Heart right ventricle (tissue), 16 donors: ENCODE data around the gene TTC39B. TPM values are rescaled to one million over a fixed set of nuclear protein-coding genes. Genes with fewer than 3 reads are reported as not detected.
A peak's percentile ranks its signal among the peaks of the same experiment; 100 is the strongest.

Source experiments
- ATAC-seq, 8 donors: fragments of 200-7000 bp; cut with Tn5 transposase; one replicate each; pipeline ENCODE4 v1.9.1; 2020; ENCODE audit warnings: mild to moderate bottlenecking in 8 of 8, moderate library complexity in 8 of 8, moderate number of reproducible peaks in 1 of 8
- DNase-seq, 2 donors: peaks; one replicate each; pipeline ENCODE4 v3.0.0-alpha.2; 2020
- H3K27ac ChIP-seq, 10 donors: fragments of 200-600 bp; sonication (generic) in 2 of 10; one replicate each; pipeline versions ENCODE4 v1.5.0 to v1.8.0; 2020 to 2022; ENCODE audit warnings: mild to moderate bottlenecking in 3 of 10
- H3K27me3 ChIP-seq, 7 donors: fragments of 200-600 bp; one replicate each; pipeline ENCODE4 v1.8.0; 2021 to 2022; ENCODE audit warnings: mild to moderate bottlenecking in 2 of 7
- H3K36me3 ChIP-seq, 9 donors: fragments of 200-600 bp; sonication (generic) in 1 of 9; one replicate each; pipeline versions ENCODE4 v1.5.0 to v1.8.0; 2020 to 2022; ENCODE audit warnings: mild to moderate bottlenecking in 2 of 9
- H3K4me1 ChIP-seq, 9 donors: fragments of 200-600 bp; sonication (generic) in 1 of 9; one replicate each; pipeline versions ENCODE4 v1.5.0 to v1.8.0; 2020 to 2022; ENCODE audit warnings: mild to moderate bottlenecking in 4 of 9
- H3K4me3 ChIP-seq, 10 donors: fragments of 200-600 bp; sonication (generic) in 2 of 10; one replicate each; pipeline versions ENCODE4 v1.5.0 to v1.8.0; 2020 to 2022; ENCODE audit warnings: mild to moderate bottlenecking in 7 of 10, moderate library complexity in 2 of 10
- H3K9me3 ChIP-seq, 11 donors: fragments of 200-600 bp in 10 of 11; sonication (generic) in 2 of 11; one replicate each; pipeline versions ENCODE4 v1.5.0 to v1.8.0; 2013 to 2022; ENCODE audit warnings: mild to moderate bottlenecking in 2 of 11, control low read depth in 1 of 11, moderate library complexity in 1 of 11
- CTCF ChIP-seq, 9 donors: fragments of 200-600 bp; sonication (generic) in 2 of 9; IDR thresholded peaks; one replicate each; pipeline versions ENCODE4 v1.5.0 to v1.8.0; 2021 to 2022; ENCODE audit warnings: antibody characterized with exemption in 9 of 9, mild to moderate bottlenecking in 5 of 9, moderate library complexity in 1 of 9
- WGBS, 2 donors: extraction: QIAGEN DNeasy Blood & Tissue Kit; methylation state at CpG; one replicate each; pipeline ENCODE4 v1.1.7; 2013; ENCODE audit warnings: inconsistent platforms in 1 of 2; 5-methylcytosine and 5-hydroxymethylcytosine counted together
- intact Hi-C, 10 donors: fragments of 100-400 bp; cut with DNase I; formaldehyde crosslinking; loops; one replicate each; pipeline versions ENCODE4 v1.11.1 to v1.14.2; 2022
- polyA plus RNA-seq, 2 donors: library from polyadenylated mRNA; stranded (reverse); fragments of 200-250 nt; gene quantifications; one replicate each; pipeline ENCODE4 v1.2.3, GENCODE V29; 2013
- total RNA-seq, 10 donors: library from RNA; stranded (reverse); fragmentation: NEBNext Ultra II Directional in 3 of 10; extraction: Animal tissue kit (Norgen Biotek cat#: 25700) in 3 of 10; gene quantifications; one replicate each; pipeline versions ENCODE4 v1.2.1 to v1.2.4, GENCODE V29; 2021 to 2023
- donor health status: Arrhythmogenic right ventricular cardiomyopathy.
- donor health status: ischemic (EF 13 %, LVEDD 7.1; RV severe dilation, severe dysfunction).
- donor health status: healthy with polysubstance abuse.
- donor health status: DM: no; HTN: yes; CAD: no.
- donor health status: DM: no; HTN: no; CAD: no.
- donor health status: ischemic (EF 25% LVEDD 6.9; RV normal size, moderate dysfunction).
- donor health status: ischemic (EF 25% LVEDD 5.7; RV mildly dilated, moderate dysfunction).
- donor health status: healthy.
- donor health status: DM: yes; HTN: yes; CAD: no.
- donor health status: Ischemic cardiomyopathy.
- donor health status: ischemic (EF 35%, LVEDD 5.7; RV mildly dilated, moderate dysfunction).
- donor health status: nonischemic (EF 11% LVEDD 7.7; RV severe dilation, severe dysfunction).
- donor health status: DM: yes; HTN: yes; CAD: no.
- donor health status: PGD.
- donor health status: ischemic (EF 29% LVEDD 5.4; RV normal size, mild dysfunction).
- donor health status: nonischemic (EF 23%, LVEDD 6.1; RV moderate dilation, normal function).

The TTC39B gene
- total and polyA plus RNA-seq, 12 donors = 0.52 to 4.3 (median 1.5) TPM

GRCh38 chr9:15157381-15157780, 149.6 kb downstream of the TTC39B start:
- H3K9me3 ChIP-seq = peaks cover 0 to 5% (median 0%) of the 10 kb centered on the region in 11 donors
- H3K27me3 ChIP-seq = no peaks in the 10 kb centered on the region
- H3K4me3 ChIP-seq = no peak overlapping the region
- H3K4me1 ChIP-seq = peaks cover 3 to 50% (median 31%) of the 10 kb centered on the region in 9 donors
- ATAC-seq (no peak), DNase-seq (no peak)
- intact Hi-C loops = no loop called here
- no peak for TF ChIP-seq CTCF (IDR thresholded peaks at IDR 0.05)
- 52% methylated on average over 4 of the region's 4 CpGs for WGBS, 2 donors
- peak overlapping the region in 5 of 10 donors; percentile 39 to 89 (median 84) for H3K27ac ChIP-seq
- H3K36me3 ChIP-seq = no peaks in the 10 kb centered on the region

GRCh38 chr9:15156241-15156640, 150.8 kb downstream of the TTC39B start:
- ATAC-seq (no peak), DNase-seq (no peak)
- Histone ChIP-seq H3K27me3 (no peaks in the 10 kb centered on the region), H3K4me3 (no peak overlapping the region), H3K9me3 (peaks cover 0 to 5% (median 0%) of the 10 kb centered on the region in 11 donors), H3K4me1 (peaks cover 3 to 50% (median 31%) of the 10 kb centered on the region in 9 donors), H3K36me3 (no peaks in the 10 kb centered on the region), H3K27ac (peak overlapping the region; percentile 13 to 89 (median 70))
- TF ChIP-seq CTCF (IDR thresholded peaks at IDR 0.05) = no peak
- intact Hi-C loops = no loop called here

GRCh38 chr9:15155826-15156225, 151.2 kb downstream of the TTC39B start:
- no peak for TF ChIP-seq CTCF (IDR thresholded peaks at IDR 0.05)
- 16 to 23% methylated on average over 4 of the region's 4 CpGs for WGBS, 2 donors
- Histone ChIP-seq H3K4me3 (no peak overlapping the region), H3K9me3 (peaks cover 0 to 5% (median 0%) of the 10 kb centered on the region in 11 donors), H3K27ac (peak overlapping the region; percentile 13 to 89 (median 78)), H3K4me1 (peaks cover 3 to 53% (median 31%) of the 10 kb centered on the region in 9 donors), H3K36me3 (no peaks in the 10 kb centered on the region), H3K27me3 (no peaks in the 10 kb centered on the region)
- ATAC-seq (peak in 7 of 8 donors; percentile 59 to 90 (median 79)), DNase-seq (peak in 1 of 2 donors; percentile 72)
- intact Hi-C loops = no loop called here

- ATAC-seq (peak in 4 of 8 donors; percentile 36 to 54 (median 38)), DNase-seq (no peak)
- Histone ChIP-seq H3K4me3 (no peak overlapping the region), H3K27me3 (no peaks in the 10 kb centered on the region), H3K4me1 (peaks cover 3 to 53% (median 31%) of the 10 kb centered on the region in 9 donors), H3K27ac (peak overlapping the region in 9 of 10 donors; percentile 35 to 89 (median 80)), H3K36me3 (no peaks in the 10 kb centered on the region), H3K9me3 (peaks cover 0 to 5% (median 0%) of the 10 kb centered on the region in 11 donors)
- WGBS, 2 donors = 38 to 48% methylated on average over 4 of the region's 4 CpGs
- TF ChIP-seq CTCF (IDR thresholded peaks at IDR 0.05) = no peak
- intact Hi-C loops = no loop called here
These were observed 151.7 kb downstream of the TTC39B start for GRCh38 chr9:15155323-15155722.
